ENCODE results near the gene SEZ6.

DNA sequence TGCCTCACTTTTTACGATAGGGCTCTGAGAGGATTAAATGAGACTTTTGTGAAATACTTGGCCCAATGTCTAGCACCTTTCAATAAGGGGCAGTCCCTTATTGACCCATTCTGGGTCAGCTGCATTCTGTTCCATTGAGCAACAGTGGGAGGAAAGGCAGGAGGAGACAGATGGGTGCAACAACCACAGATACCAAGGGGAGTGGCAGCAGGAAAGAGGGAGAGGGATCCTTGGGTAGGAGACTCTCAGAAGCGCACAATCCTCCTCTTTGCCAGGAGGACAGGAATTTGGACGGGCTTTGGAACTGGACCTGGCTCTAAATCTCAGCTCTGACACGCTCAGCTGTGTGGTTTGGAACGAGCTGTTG is 40.6 kb upstream of the SEZ6 start:
- TF ChIP-seq POLR2A (IDR thresholded peaks at IDR 0.05) (no peak), POLR2AphosphoS5 (IDR thresholded peaks at IDR 0.05) (no peak), EP300 (IDR thresholded peaks at IDR 0.05) (no peak)
- TF ChIP-seq, protein P1, sequence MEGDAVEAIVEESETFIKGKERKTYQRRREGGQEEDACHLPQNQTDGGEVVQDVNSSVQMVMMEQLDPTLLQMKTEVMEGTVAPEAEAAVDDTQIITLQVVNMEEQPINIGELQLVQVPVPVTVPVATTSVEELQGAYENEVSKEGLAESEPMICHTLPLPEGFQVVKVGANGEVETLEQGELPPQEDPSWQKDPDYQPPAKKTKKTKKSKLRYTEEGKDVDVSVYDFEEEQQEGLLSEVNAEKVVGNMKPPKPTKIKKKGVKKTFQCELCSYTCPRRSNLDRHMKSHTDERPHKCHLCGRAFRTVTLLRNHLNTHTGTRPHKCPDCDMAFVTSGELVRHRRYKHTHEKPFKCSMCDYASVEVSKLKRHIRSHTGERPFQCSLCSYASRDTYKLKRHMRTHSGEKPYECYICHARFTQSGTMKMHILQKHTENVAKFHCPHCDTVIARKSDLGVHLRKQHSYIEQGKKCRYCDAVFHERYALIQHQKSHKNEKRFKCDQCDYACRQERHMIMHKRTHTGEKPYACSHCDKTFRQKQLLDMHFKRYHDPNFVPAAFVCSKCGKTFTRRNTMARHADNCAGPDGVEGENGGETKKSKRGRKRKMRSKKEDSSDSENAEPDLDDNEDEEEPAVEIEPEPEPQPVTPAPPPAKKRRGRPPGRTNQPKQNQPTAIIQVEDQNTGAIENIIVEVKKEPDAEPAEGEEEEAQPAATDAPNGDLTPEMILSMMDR (IDR thresholded peaks at IDR 0.05): no peak
